Activated CD8-positive, alpha-beta memory T cell treated with anti-CD3 and anti-CD28 coated beads, Interleukin-2, amount 10 ng/mL, durations not matched to agents 7 days and 5 days (primary cell): ENCODE results near the gene NGDN. TPM values are rescaled to one million over a fixed set of nuclear protein-coding genes. Genes with fewer than 3 reads are reported as not detected.

Experiments
- ATAC-seq: fragments of 150-1000 bp; cut with Tn5 transposase; one replicate; pipeline ENCODE4 v1.10.0; 2021; ENCODE audit warnings: moderate library complexity
- CTCF ChIA-PET: fragments of 350-600 bp; sonication (Branson Sonifier 250); formaldehyde crosslinking; loops from one replicate; lab custom pipeline; 2021; ENCODE audit warnings: antibody characterized with exemption; lab: Charles Lee
- DNase-seq: peaks from one replicate; pipeline ENCODE4 v3.0.0-alpha.2; 2020
- H3K27ac Mint-ChIP-seq: one replicate; pipeline ENCODE4 v1.8.0; 2021; ENCODE audit warnings: mild to moderate bottlenecking, mixed read lengths
- H3K27me3 Mint-ChIP-seq: one replicate; pipeline ENCODE4 v1.8.0; 2021; ENCODE audit warnings: mixed read lengths
- H3K36me3 Mint-ChIP-seq: one replicate; pipeline ENCODE4 v1.8.0; 2021; ENCODE audit warnings: mild to moderate bottlenecking, mixed read lengths
- H3K4me1 Mint-ChIP-seq: one replicate; pipeline ENCODE4 v1.8.0; 2021; ENCODE audit warnings: mixed read lengths
- H3K4me3 Mint-ChIP-seq: one replicate; pipeline ENCODE4 v1.8.0; 2021; ENCODE audit warnings: mild to moderate bottlenecking, moderate library complexity, mixed read lengths
- H3K9me3 Mint-ChIP-seq: one replicate; pipeline ENCODE4 v1.8.0; 2022; ENCODE audit warnings: low read depth, mixed read lengths
- total RNA-seq, 2 experiments: library from RNA; stranded (reverse); gene quantifications; one replicate each; pipeline ENCODE4 v1.2.3, GENCODE V29; 2021

Gene NGDN
- total RNA-seq, 2 experiments from 2014 or later = 42.7 to 53.0 TPM

- DNase-seq = no peak
- CTCF ChIA-PET = no interaction called here
- ATAC-seq = no peak
- peaks cover 3% of the 10 kb centered on the region for H3K4me1 Mint-ChIP-seq
- peaks cover 3% of the 10 kb centered on the region for H3K27me3 Mint-ChIP-seq
- no peaks in the 10 kb centered on the region for H3K36me3 Mint-ChIP-seq
- H3K9me3 Mint-ChIP-seq = no peaks in the 10 kb centered on the region
- no peak overlapping the region for H3K27ac Mint-ChIP-seq
- no peak overlapping the region for H3K4me3 Mint-ChIP-seq
These were observed 4.2 kb upstream of the NGDN start for GRCh38 chr14:23465261-23465660.

- Mint-ChIP-seq H3K27ac (no peak overlapping the region), H3K4me1 (peaks cover 14% of the 10 kb centered on the region)
These were observed 788 bp upstream of the NGDN start for GRCh38 chr14:23468704-23469126.

GRCh38 chr14:23469906-23470403 lies 452 bp downstream of the NGDN start:
- Mint-ChIP-seq H3K27me3 (no peaks in the 10 kb centered on the region), H3K4me1 (peaks cover 14% of the 10 kb centered on the region), H3K9me3 (no peaks in the 10 kb centered on the region), H3K36me3 (peaks cover 12% of the 10 kb centered on the region), H3K27ac (no peak overlapping the region), H3K4me3 (no peak overlapping the region)
- ATAC-seq = peak; percentile 24
- DNase-seq = no peak
- CTCF ChIA-PET = interaction anchor here (1.0 to 3.9 kb wide), 4 partner anchors 84 to 124 kb away, joined by 3 to 19 read pairs (median 4); no protein-coding TSS in a partner anchor

More at GRCh38 chr14:23468704-23469126, 788 bp upstream of the NGDN start:
- H3K9me3 Mint-ChIP-seq = no peaks in the 10 kb centered on the region
- DNase-seq = no peak
- H3K27me3 Mint-ChIP-seq = no peaks in the 10 kb centered on the region
- CTCF ChIA-PET = interaction anchor here (0.8 to 1.6 kb wide), 5 partner anchors 10 to 167 kb away, joined by 3 to 5 read pairs (median 5); partner anchors contain the start of gene PPP1R3E
- no peak overlapping the region for H3K4me3 Mint-ChIP-seq
- peaks cover 8% of the 10 kb centered on the region for H3K36me3 Mint-ChIP-seq
- ATAC-seq = no peak

- H3K27ac Mint-ChIP-seq = no peak overlapping the region
- CTCF ChIA-PET = interaction anchor here (1.1 to 3.9 kb wide), 4 partner anchors 83 to 97 kb away, joined by 3 to 19 read pairs (median 3); no protein-coding TSS in a partner anchor
These were observed 1.4 kb downstream of the NGDN start for GRCh38 chr14:23470947-23471346.

GRCh38 chr14:23478109-23478759 lies 8.7 kb downstream of the NGDN start:
- no peaks in the 10 kb centered on the region for H3K9me3 Mint-ChIP-seq
- CTCF ChIA-PET = interaction anchor here (0.7 to 13.6 kb wide), 20 partner anchors 10 to 358 kb away, joined by 3 to 212 read pairs (median 4); partner anchors contain the start of genes AP1G2, SLC22A17, THTPA and ZFHX2
- DNase-seq (peak; percentile 77), ATAC-seq (peak; percentile 65)
- no peaks in the 10 kb centered on the region for H3K27me3 Mint-ChIP-seq
- peaks cover 3% of the 10 kb centered on the region for H3K4me1 Mint-ChIP-seq
- peaks cover 28% of the 10 kb centered on the region for H3K36me3 Mint-ChIP-seq
- no peak overlapping the region for H3K4me3 Mint-ChIP-seq
- no peak overlapping the region for H3K27ac Mint-ChIP-seq

More at GRCh38 chr14:23470947-23471346, 1.4 kb downstream of the NGDN start:
- ATAC-seq (no peak), DNase-seq (no peak)
- H3K27me3 Mint-ChIP-seq = no peaks in the 10 kb centered on the region
- peaks cover 17% of the 10 kb centered on the region for H3K36me3 Mint-ChIP-seq
- H3K9me3 Mint-ChIP-seq = no peaks in the 10 kb centered on the region
- H3K4me3 Mint-ChIP-seq = peak overlapping the region; percentile 57
- H3K4me1 Mint-ChIP-seq = peaks cover 14% of the 10 kb centered on the region

- no peaks in the 10 kb centered on the region for H3K27me3 Mint-ChIP-seq
- ATAC-seq = no peak
- peaks cover 14% of the 10 kb centered on the region for H3K36me3 Mint-ChIP-seq
- no peak for DNase-seq
- H3K4me1 Mint-ChIP-seq = peaks cover 3% of the 10 kb centered on the region
- H3K27ac Mint-ChIP-seq = no peak overlapping the region
- no peak overlapping the region for H3K4me3 Mint-ChIP-seq
- no peaks in the 10 kb centered on the region for H3K9me3 Mint-ChIP-seq
- CTCF ChIA-PET = interaction anchor here (1.2 to 13.6 kb wide), 2 partner anchors 79 to 950 kb away, joined by 3 to 212 read pairs; partner anchors contain the start of gene THTPA
These were observed 12.0 kb downstream of the NGDN start for GRCh38 chr14:23481362-23481970.

GRCh38 chr14:23481979-23482822 lies 12.7 kb downstream of the NGDN start:
- Mint-ChIP-seq H3K27me3 (no peaks in the 10 kb centered on the region), H3K36me3 (peaks cover 9% of the 10 kb centered on the region), H3K9me3 (no peaks in the 10 kb centered on the region), H3K4me1 (peaks cover 3% of the 10 kb centered on the region), H3K27ac (no peak overlapping the region), H3K4me3 (no peak overlapping the region)
- CTCF ChIA-PET = interaction anchor here (1.2 to 13.6 kb wide), 3 partner anchors 56 to 949 kb away, joined by 3 to 212 read pairs (median 7); partner anchors contain the start of gene THTPA
- DNase-seq (no peak), ATAC-seq (no peak)

- no peaks in the 10 kb centered on the region for H3K9me3 Mint-ChIP-seq
- DNase-seq = no peak
- H3K27me3 Mint-ChIP-seq = no peaks in the 10 kb centered on the region
- no peak overlapping the region for H3K4me3 Mint-ChIP-seq
- peaks cover 2% of the 10 kb centered on the region for H3K4me1 Mint-ChIP-seq
- peaks cover 4% of the 10 kb centered on the region for H3K36me3 Mint-ChIP-seq
- no peak for ATAC-seq
- no peak overlapping the region for H3K27ac Mint-ChIP-seq
- CTCF ChIA-PET = interaction anchor here (2.1 to 13.6 kb wide), 2 partner anchors 56 to 77 kb away, joined by 7 to 212 read pairs; partner anchors contain the start of gene THTPA
These were observed 13.3 kb downstream of the NGDN start for GRCh38 chr14:23482823-23483148.

- no peaks in the 10 kb centered on the region for H3K27me3 Mint-ChIP-seq
- DNase-seq = no peak
These were observed 13.8 kb downstream of the NGDN start for GRCh38 chr14:23483236-23483854.

GRCh38 chr14:23485326-23485725 lies 15.8 kb downstream of the NGDN start:
- ATAC-seq = no peak
- Mint-ChIP-seq H3K27me3 (no peaks in the 10 kb centered on the region), H3K9me3 (no peaks in the 10 kb centered on the region), H3K27ac (no peak overlapping the region), H3K4me3 (no peak overlapping the region), H3K4me1 (no peaks in the 10 kb centered on the region), H3K36me3 (no peaks in the 10 kb centered on the region)
- CTCF ChIA-PET = interaction anchor here (0.6 to 13.6 kb wide), 5 partner anchors 8 to 75 kb away, joined by 3 to 212 read pairs (median 5); partner anchors contain the start of gene THTPA
- DNase-seq = no peak

More at GRCh38 chr14:23483236-23483854, 13.8 kb downstream of the NGDN start:
- H3K36me3 Mint-ChIP-seq = peaks cover 1% of the 10 kb centered on the region
- CTCF ChIA-PET = interaction anchor here (1.7 to 13.6 kb wide), 3 partner anchors 55 to 77 kb away, joined by 4 to 212 read pairs (median 7); partner anchors contain the start of gene THTPA
- no peak overlapping the region for H3K4me3 Mint-ChIP-seq
- peaks cover 1% of the 10 kb centered on the region for H3K4me1 Mint-ChIP-seq
- H3K9me3 Mint-ChIP-seq = no peaks in the 10 kb centered on the region
- no peak overlapping the region for H3K27ac Mint-ChIP-seq
- ATAC-seq = peak; percentile 61

- H3K4me3 Mint-ChIP-seq = no peak overlapping the region
- no peaks in the 10 kb centered on the region for H3K36me3 Mint-ChIP-seq
- DNase-seq (no peak), ATAC-seq (no peak)
- no peaks in the 10 kb centered on the region for H3K9me3 Mint-ChIP-seq
- no peaks in the 10 kb centered on the region for H3K4me1 Mint-ChIP-seq
- CTCF ChIA-PET = interaction anchor here (0.9 to 13.6 kb wide), 4 partner anchors 9 to 74 kb away, joined by 3 to 212 read pairs (median 4); partner anchors contain the start of gene THTPA
- H3K27ac Mint-ChIP-seq = no peak overlapping the region
- no peaks in the 10 kb centered on the region for H3K27me3 Mint-ChIP-seq
These were observed 16.5 kb downstream of the NGDN start for GRCh38 chr14:23486036-23486435.

GRCh38 chr14:23487216-23487615 lies 17.7 kb downstream of the NGDN start:
- no peaks in the 10 kb centered on the region for H3K9me3 Mint-ChIP-seq
- no peaks in the 10 kb centered on the region for H3K27me3 Mint-ChIP-seq
- H3K27ac Mint-ChIP-seq = no peak overlapping the region
- no peaks in the 10 kb centered on the region for H3K36me3 Mint-ChIP-seq
- H3K4me1 Mint-ChIP-seq = no peaks in the 10 kb centered on the region
- ATAC-seq (no peak), DNase-seq (no peak)
- H3K4me3 Mint-ChIP-seq = no peak overlapping the region
- CTCF ChIA-PET = interaction anchor here (0.6 kb wide), 1 partner anchor 103 kb away, joined by 3 read pairs; no protein-coding TSS in a partner anchor
